HG03095 (cell line): ENCODE data around the gene EMILIN3.
"Not testable (repeated sequence)": the region's sequence is repeated elsewhere in the genome, so short reads cannot be mapped to it uniquely, and the experiment has no call there.

Source experiments
- ATAC-seq: cut with Tn5 transposase; IDR thresholded peaks from one replicate; pipeline ENCODE4 v1.9.1; 2021; ENCODE audit warnings: moderate library complexity; ENCODE audit not compliant: unreplicated experiment

The EMILIN3 gene

GRCh38 chr20:41329435-41330342, 36.9 kb downstream of the EMILIN3 start:
- peak; percentile 77 for ATAC-seq

DNA sequence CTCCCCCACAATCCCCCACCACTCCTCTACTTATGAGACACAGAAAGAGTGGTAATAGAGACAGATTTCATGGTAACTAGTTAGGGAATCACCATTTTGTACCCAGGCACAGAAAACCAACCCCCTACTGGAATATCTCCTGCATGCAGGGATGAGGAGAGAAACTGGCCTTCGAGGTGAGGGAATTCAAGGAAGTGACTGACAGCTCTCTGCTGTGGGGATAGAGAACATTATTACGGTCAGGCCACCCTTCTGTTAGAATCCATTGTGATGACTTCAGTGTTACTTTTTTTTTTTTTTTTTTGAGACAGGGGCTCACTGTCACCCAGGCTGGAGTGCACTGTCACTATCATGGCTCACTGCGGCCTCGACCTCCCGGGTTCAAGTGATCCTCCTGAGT, 39.4 kb downstream of the EMILIN3 start:
- ATAC-seq, result no peak

GRCh38 chr20:41320976-41321375, 45.6 kb downstream of the EMILIN3 start:
- no peak for ATAC-seq

GRCh38 chr20:41320441-41320840, 46.2 kb downstream of the EMILIN3 start:
- ATAC-seq, result no peak

GRCh38 chr20:41318271-41318649, 48.4 kb downstream of the EMILIN3 start:
- no peak for ATAC-seq

DNA sequence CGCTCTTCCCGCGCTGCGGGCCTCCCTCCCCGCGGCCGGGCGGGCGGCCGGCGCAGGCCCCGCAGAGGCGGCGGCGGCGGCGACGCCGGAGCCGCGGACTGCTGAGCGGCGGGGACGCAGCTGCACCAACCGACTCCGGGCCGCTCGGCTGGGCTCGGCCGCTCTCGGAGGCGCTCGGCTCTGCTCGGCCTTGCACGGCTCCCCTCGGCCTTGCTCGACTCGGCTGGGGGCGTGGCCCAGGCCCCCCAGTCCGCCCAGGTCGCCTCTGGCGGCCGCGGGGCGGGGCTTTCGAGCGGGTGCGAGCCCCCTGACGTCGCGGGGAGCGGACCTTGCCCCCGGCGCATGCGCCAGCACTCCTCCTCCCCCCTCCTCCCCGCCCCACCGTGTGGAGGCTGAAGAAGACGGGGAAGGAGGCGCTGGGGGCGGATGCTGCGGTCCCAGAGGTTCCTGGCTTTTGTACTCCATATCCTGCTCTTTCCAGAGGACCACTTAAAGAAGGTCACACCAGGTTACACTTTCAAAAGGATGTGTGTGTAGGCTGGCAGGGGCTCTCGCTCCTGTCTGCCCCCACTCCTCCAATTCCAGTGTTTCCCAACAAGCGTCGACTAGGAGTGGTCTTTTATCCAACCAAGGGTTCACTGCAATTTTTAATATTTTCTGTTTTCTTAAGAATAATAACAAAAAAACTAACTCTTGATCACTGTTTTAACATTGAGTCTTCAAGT, 48.9 kb downstream of the EMILIN3 start, which contains the start of gene ZHX3:
ZHX3 (minus strand) TSS at position 186 of the 725 bp plus-strand sequence. CDS start 112,815 bp downstream, outside the sequence.
- peak; percentile 96 for ATAC-seq

DNA sequence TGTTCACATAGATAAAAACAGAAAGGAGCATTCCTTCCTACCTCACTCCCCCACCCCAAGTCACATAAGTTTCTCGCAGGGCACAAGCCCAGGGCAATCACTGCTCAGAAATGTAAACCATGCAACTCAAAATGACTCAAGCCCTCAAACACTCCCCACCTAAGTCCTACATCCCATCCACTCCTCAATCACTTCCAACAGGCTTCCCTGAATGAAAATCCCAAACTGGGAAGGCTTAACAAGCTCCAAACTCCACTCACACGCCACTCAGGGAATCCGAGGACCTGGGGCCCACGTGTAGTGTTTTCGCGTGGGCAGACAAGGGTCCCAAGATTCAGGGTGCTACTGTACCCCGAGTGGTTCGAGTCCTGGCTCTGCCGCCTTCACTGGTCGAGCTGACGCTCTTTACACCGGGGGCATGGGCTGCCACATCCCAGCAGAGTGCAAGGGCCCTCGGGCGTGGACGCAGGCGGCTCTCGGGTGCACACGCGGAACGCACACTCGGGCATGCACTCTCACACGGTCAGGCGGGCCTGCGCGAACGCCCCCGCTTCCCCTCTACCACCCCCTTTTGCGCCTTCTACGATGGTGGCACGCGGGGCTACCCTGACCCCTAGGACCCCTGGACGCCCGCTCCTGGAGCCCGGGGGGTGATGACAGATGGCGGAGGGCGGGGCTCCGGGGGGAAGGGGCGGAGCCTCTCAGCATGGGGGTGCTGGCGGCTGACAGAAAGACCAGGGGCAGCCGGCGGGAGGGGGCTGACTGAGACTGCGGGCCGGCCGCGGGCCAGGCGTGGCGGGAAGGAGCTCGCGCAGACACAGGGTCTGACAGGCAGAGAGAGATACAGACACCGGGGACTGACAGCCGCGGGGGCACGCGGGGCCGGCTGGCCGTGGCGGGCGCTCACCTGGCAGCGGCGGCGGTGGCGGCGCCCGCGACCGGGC, 49.7 kb downstream of the EMILIN3 start:
- ATAC-seq, result peak; percentile 46

GRCh38 chr20:41316051-41316450, 50.6 kb downstream of the EMILIN3 start:
- ATAC-seq, result no peak

DNA sequence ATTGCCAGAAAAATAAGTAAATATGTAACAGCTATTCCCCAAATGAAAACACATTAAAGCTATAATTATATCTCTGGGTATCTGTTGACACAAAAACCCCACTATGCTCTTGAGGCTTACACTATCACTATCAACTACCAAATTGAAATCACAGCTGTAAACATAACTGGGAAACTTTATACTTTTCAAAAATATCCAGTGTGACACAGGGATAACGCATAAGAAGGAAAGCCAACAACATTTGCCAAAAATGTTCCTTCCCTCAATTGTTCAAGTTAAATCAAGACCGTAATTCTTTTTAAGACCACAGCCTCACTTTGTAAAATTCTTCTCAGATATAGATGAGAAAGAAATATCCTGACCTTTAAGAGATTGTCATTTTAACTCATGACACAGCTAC, 52.2 kb downstream of the EMILIN3 start:
- ATAC-seq, result no peak

GRCh38 chr20:41312009-41312408, 54.6 kb downstream of the EMILIN3 start:
- ATAC-seq, result not testable (repeated sequence)
